Stimulated activated CD8-positive, alpha-beta memory T cell treated with anti-CD3 and anti-CD28 coated beads, Interleukin-12 subunit alpha, Interleukin-12 subunit beta, amount 100 ng/mL, for 4 hours (primary cell): ENCODE measurements around the gene CDK5R2.

ENCODE experiments used
- DNase-seq: peaks from one replicate; pipeline ENCODE4 v3.0.0-alpha.2; 2020; ENCODE audit warnings: low read depth

Gene CDK5R2

DNA sequence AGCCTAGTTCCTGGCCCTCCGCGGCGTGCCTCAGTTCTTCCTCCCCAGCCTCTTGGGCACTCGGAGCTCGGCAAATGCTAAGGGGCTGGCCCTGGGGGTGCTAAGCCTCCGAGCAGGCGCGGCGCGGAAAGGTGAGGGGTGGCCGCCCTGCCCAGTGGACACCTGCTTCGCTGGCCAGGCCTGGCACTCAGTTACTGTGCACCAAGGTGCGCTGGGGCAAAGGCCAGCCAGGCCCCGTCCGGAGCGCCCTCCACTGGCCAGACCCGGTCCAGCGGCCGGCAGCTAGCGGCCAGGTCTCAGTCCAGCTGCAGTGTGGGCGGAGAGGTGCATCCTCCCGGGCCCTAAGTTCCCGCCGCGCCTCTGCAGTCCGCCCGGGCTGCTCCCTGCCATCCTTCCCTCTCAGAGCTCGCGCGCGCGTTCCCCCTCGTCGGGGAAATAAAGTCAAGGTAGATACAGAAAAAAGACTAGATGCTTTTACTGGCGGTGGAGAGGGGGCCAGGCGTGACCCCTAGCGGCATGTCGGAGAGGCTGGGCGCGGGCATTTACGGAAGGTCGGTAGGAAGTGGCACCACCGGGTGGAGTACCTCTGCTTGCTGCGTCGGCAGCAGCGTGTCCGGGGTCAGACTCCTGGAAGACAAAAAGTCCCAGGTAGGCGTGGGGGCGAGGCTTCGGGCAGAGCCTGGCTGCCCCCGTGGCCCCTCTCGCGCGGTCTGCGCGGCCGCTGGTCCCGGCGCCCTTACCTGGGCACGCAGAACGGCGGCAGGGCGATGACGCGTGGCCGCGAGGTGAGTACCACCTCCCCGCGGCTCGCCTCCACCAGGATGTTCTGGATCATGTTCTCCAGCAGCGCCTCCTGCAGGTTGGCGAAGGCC, 43.2 kb downstream of the CDK5R2 start:
- DNase-seq = no peak

DNA sequence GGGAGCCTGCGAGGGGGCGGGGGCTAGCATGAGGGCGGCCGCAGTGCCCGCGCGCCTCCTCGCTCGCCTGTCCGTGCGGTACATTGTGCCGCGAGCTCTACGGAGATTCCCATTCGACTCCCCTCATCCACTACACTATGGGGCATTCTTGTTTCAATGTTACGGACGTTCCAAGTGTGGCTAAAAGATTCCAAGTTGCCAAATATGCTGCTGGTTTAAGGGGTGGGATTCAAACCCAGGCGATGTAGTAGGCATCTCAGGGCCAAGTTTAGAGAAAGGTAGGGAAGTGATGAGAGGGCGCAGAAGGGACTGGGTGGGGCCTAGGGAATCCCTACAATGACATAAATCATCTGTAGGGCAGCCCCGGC, 43.8 kb downstream of the CDK5R2 start:
- no peak for DNase-seq

DNA sequence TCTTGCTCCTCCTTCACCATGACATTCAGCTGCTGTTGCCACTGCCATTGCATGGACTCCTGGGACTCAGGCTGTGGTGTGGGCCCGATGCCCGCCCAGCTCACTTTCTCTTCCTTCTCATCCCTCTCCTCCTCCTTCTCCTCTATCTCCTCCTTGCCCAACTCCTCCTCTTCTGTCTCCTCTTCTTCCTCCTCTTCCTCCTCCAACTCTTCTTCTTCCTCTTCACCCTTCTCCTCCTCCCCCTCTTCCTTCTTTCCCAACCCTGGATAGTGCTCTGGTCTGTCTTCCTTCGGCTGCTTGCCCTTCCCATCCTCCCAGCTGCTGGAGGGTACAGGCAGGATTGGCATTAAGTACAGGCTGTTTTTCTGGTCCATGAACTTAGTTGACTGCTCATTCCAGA, 44.5 kb downstream of the CDK5R2 start:
- DNase-seq = no peak

DNA sequence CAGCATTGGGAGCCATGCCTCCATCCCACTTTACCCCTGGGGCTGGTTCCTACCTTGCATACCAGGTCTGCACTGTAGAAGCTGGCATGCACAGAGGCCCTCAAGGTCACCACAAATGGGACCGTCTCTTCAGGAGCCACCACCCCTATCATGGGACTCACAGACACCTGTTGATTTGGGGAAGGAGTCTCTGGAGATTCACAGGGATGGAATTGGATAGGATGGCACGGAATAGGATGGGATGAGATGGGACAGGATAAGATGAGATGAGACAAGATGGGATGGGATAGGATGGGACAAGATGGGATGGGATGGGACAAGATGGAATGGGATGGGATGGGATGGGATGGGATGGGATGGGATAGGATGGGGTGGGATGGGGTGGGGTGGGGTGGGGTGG, 49.8 kb downstream of the CDK5R2 start:
- DNase-seq = no peak

DNA sequence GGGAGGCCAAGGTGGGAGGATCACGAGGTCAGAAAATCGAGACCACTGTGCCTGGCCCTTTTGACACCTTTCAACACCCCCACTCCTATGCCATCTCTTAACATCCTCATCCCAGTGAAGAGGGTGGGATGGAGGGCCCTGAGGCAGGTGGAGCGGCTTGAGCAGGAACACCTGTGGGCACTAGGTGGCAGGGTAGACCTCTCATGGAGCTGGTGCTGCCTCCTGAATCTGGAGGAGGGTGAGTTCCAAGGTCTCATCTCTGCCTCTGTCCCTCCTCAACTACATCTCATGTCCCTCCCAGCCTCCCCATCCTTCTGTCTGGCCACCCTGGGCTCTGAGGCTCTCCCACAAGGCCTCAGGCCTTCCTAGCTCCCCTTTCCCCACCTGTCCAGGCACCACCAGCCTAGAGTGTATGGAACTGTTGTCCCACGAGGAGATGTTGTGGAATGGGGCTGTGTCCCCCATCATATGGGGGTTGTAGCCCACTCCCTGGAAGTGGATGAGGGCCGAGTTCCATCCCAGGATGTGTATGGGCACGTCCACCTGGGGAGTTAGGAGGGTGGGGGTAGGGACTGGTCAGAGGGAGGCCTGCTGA, 50.8 kb downstream of the CDK5R2 start:
- DNase-seq = no peak

DNA sequence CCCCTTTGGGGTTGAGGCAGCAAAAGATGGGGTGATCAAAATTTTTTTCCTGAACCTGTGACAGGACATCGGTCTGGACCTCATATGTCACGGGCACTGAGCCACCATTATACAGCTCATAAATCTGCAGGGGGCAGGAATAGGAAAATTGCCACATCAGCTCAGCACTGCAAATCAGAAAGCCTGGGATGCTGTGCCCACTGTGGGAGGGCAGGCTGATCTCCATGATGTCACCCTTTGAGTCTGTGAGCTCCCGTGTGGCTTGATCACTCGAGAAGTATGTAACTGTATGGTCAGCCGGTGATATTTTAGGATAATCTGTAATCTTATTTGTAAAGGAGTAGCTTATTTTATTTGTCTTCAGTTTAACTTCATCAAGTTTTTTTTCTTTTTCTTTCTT, 51.4 kb downstream of the CDK5R2 start:
- DNase-seq = no peak
